Measurements from ENCODE around the gene KCNIP4. TPM values are rescaled to one million over a fixed set of nuclear protein-coding genes. Genes with fewer than 3 reads are reported as not detected.

Gene KCNIP4
- total and polyA plus RNA-seq, 2 experiments from 2014 or later: 0.14 to 0.63 TPM

DNA sequence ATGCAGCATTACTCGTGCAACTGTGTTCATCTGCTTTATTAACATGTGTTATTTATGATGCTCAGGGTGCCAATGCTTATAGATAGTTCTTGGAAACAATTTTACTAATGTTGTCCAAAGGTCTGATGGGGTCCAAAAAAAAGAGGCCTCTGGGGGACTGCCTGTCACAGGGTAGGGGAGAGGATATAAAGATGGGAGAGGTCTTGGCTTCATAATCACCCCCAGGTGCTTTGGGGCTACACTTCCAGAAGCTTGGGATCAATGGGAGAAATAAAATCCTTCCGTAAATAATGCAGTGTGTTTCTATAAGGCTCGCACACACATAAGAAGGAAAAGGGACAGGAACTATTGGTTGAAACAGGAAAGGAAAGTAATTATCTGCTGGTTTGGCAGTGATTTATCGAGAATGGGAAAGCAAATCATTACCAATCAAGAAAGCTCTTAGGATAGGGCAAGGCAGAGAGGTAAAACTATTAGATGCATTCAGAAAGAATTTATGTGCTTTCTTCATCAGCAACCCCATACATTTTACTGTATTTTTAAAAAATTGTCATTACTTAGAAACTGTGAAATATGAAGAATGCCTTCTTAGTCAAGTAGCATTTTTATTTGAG, 677.0 kb downstream of the KCNIP4 start:
- Mint-ChIP-seq H3K4me1 (no peaks in the 10 kb centered on the region; the same call in 2 of the 3 replicates), H3K27me3 (ENCODE audit: insufficient read depth, low read depth, poor library complexity) (no peaks in the 10 kb centered on the region), H3K27ac (no peak overlapping the region), H3K4me3 (no peak overlapping the region), H3K9me3 (no peaks in the 10 kb centered on the region), H3K36me3 (ENCODE audit: low read depth) (no peaks in the 10 kb centered on the region)
- no peak for TF ChIP-seq CREB1 (CRISPR knock-in tag; IDR thresholded peaks at IDR 0.05; ENCODE audit: low read depth)
- TF ChIP-seq ZNF114 (CRISPR knock-in tag; IDR thresholded peaks at IDR 0.05): no peak
- H2AFZ ChIP-seq: no peak overlapping the region; the same call in 1 of the 2 replicates
- H3K4me2 ChIP-seq: no peak overlapping the region
- H3K27me3 ChIP-seq (ENCODE audit: insufficient read depth): no peaks in the 10 kb centered on the region
- no peaks in the 10 kb centered on the region for H4K20me1 ChIP-seq (replicated peaks; ENCODE audit: insufficient read depth)
- no peak for DNase-seq (ENCODE audit: low spot score)
- no peaks in the 10 kb centered on the region for H3K79me2 ChIP-seq (replicated peaks; ENCODE audit: insufficient read depth)
- no peaks in the 10 kb centered on the region for H3K4me1 ChIP-seq (ENCODE audit: insufficient read depth)
- no peaks in the 10 kb centered on the region for H3K36me3 ChIP-seq (ENCODE audit: insufficient read depth)
- no peaks in the 10 kb centered on the region for H3K9me2 ChIP-seq (ENCODE audit: insufficient read depth)
- H3K4me3 ChIP-seq: no peak overlapping the region
- no peak for ATAC-seq
- H3K27ac ChIP-seq (ENCODE audit: low read depth): no peak overlapping the region
- H3F3A ChIP-seq (replicated peaks; ENCODE audit: low read depth): no peaks in the 10 kb centered on the region

DNA sequence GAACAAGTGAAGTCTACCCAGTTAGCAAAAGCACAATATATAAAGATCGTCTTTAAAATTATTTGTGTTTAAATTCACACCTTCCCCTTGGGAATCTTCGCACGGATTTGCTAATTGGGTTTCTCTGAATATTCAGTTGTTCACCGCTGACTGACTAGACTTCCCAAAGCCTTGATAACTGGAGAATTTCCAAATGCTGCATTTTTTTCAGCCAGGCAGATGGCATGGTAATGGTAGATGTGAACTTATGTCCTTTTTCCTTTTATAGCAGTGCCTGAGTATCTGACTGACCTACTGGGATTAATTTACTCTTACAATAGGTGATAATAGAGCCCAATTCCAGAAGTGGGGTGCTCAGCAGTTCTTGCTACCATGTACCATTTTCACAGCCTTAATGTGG, 700.2 kb downstream of the KCNIP4 start:
- ATAC-seq (no peak), DNase-seq (ENCODE audit: low spot score) (no peak)
- Histone ChIP-seq H4K20me1 (replicated peaks; ENCODE audit: insufficient read depth) (no peaks in the 10 kb centered on the region), H3K27ac (ENCODE audit: low read depth) (no peak overlapping the region), H2AFZ (no peak overlapping the region), H3K4me3 (no peak overlapping the region), H3K79me2 (replicated peaks; ENCODE audit: insufficient read depth) (no peaks in the 10 kb centered on the region), H3K4me2 (no peak overlapping the region), H3K9me2 (ENCODE audit: insufficient read depth) (no peaks in the 10 kb centered on the region), H3K4me1 (ENCODE audit: insufficient read depth) (no peaks in the 10 kb centered on the region), H3K27me3 (ENCODE audit: insufficient read depth) (no peaks in the 10 kb centered on the region), H3K36me3 (ENCODE audit: insufficient read depth) (no peaks in the 10 kb centered on the region), H3F3A (replicated peaks; ENCODE audit: low read depth) (no peaks in the 10 kb centered on the region)
- Mint-ChIP-seq H3K4me3 (no peak overlapping the region), H3K36me3 (ENCODE audit: low read depth) (no peaks in the 10 kb centered on the region), H3K27ac (no peak overlapping the region), H3K4me1 (peaks cover 17% of the 10 kb centered on the region), H3K27me3 (ENCODE audit: insufficient read depth, low read depth, poor library complexity) (no peaks in the 10 kb centered on the region), H3K9me3 (no peaks in the 10 kb centered on the region)
- TF ChIP-seq JUNB (IDR thresholded peaks at IDR 0.05; ENCODE audit: unreplicated experiment): no peak
- no peak for TF ChIP-seq REST (IDR thresholded peaks at IDR 0.05; ENCODE audit: unreplicated experiment)
- TF ChIP-seq EZH2 (IDR thresholded peaks at IDR 0.05; ENCODE audit: low read depth, unreplicated experiment): no peak
- TF ChIP-seq CREB1 (CRISPR knock-in tag; IDR thresholded peaks at IDR 0.05; ENCODE audit: low read depth): no peak
- no peak for TF ChIP-seq NANOG (IDR thresholded peaks at IDR 0.05; ENCODE audit: borderline replicate concordance)
- TF ChIP-seq POLR2AphosphoS5 (IDR thresholded peaks at IDR 0.05; ENCODE audit: low read depth): no peak
- TF ChIP-seq EZH2phosphoT487 (IDR thresholded peaks at IDR 0.05; ENCODE audit: unreplicated experiment): no peak
- TF ChIP-seq CTCF (conservative IDR thresholded peaks at IDR 0.05; ENCODE audit: low read depth in 2 of 2): no peak
- no peak for TF ChIP-seq ZNF331 (CRISPR knock-in tag; IDR thresholded peaks at IDR 0.05; ENCODE audit: low read depth)
- no peak for TF ChIP-seq ETS1 (IDR thresholded peaks at IDR 0.05)
- no peak for TF ChIP-seq STAT1 (IDR thresholded peaks at IDR 0.05; ENCODE audit: unreplicated experiment)
- TF ChIP-seq ZNF114 (CRISPR knock-in tag; IDR thresholded peaks at IDR 0.05): no peak
